ENCODE measurements around the gene WWTR1.

Gene WWTR1

DNA sequence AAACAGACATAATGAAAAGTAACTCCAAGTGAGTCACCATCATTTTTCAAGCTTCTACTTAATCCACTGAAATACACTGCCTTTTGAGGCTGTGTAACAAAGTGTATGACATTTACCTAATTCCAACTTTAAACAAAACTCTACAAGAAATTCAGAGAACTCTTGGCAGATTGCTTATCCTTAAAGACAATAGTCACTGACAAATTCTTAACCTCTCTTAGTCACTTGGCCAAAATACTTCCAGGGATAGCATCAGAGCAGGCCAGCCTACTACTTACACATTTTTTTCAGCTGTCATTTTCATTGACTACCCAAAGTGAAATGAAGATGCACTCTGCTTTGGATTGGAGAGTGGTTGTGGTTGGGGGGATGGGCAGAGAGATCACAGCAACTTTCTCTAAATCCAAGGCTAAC is 3.6 kb downstream of the WWTR1 start:
- DNase-seq, result no peak

GRCh38 chr3:149653564-149653963 is 4.3 kb downstream of the WWTR1 start:
- no peak for DNase-seq

DNA sequence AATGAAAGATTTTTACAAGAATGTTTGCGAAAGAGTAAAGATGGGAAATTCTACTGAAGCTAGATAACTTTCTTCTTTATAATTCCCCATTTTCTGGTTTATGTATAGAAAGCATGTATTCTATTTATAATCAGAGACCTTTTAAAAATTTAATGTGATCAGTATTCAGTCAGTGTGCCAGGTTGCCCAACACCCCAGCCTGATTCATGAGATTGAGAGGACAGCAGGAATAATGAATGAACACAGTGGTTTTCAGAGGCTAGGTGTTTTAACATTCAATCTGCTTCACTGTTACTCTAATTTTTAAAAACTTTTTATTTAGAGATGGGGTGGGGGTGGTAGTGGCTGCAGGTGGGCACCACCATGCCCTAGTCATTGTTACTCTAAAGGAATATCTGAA is 4.7 kb downstream of the WWTR1 start:
- DNase-seq, result no peak

GRCh38 chr3:149650828-149651227 is 7.0 kb downstream of the WWTR1 start:
- no peak for DNase-seq

DNA sequence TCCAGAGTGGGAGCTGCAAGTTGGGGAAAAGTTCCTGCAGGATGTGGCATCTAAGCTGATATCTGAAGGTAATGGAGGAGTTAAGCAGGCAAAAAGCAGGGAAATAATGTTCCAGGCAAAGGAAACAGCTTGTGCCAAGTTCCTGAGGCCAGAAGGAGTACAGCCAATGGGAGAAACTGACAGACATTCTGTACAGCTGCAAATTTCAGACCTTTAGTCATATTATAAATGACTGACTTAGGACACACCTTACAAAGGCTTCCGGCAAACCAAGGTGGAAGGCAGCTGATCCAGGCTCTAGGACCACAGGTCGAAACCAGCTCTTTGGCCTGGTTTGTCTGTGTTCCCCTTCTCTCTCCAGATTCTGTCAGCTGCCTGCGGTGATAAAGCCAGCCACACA is 9.3 kb downstream of the WWTR1 start:
- DNase-seq, result no peak

DNA sequence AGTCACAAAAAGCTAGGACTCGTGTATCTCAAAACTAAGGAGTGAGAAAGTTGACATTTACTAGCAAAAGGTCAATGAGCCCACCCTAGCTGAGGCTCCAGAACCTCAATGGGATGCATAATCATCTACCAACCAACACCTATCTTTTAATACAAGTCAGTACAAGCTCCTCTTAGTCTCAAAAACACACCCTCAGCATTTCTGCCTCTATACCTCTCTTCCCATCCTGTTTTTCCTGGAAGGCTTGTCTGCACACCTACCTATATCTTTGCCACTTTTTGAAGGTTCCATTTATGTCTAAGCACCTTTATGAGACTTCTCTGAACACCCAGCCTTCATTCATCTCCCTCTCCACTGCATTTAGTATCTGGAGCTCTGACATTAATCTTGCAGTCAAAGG is 10.0 kb downstream of the WWTR1 start:
- no peak for DNase-seq

GRCh38 chr3:149647285-149647684 is 10.5 kb downstream of the WWTR1 start:
- peak; percentile 24 for DNase-seq

- DNase-seq, result peak; percentile 6
Measured at GRCh38 chr3:149646181-149646766, 11.6 kb downstream of the WWTR1 start.

DNA sequence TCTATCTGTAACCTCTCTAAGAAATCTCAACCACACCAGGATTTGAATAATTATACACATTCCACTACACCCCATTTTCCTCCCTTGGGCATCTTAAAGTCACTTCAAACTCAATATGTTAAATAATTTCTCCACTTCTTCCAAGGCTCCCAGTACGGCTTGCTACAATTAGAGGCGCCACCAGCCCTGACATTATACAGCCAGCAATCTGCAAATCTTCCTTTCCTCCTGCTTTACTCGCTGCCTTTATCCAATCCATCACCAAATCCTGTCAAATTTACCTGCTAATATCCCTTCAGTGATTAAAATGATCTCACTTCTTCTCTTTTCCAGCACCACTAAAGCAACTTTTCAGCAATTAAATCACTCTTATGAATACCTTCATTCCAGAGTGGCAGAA is 13.9 kb downstream of the WWTR1 start:
- DNase-seq, result no peak

DNA sequence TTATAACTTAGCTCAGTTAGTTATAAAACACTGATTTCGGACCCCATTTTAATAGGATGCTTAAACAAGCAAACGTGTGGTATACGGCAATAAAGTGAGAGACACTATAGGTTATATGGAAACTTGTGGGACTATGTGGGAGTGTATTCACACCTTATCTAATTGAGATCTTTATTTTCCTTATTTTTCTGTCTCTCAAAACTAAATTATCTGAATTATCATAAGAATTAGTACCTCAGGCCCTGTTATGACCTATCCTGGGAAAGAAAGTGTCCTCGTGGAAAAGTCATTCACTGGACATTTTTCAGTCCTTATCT is 14.4 kb downstream of the WWTR1 start:
- no peak for DNase-seq

DNA sequence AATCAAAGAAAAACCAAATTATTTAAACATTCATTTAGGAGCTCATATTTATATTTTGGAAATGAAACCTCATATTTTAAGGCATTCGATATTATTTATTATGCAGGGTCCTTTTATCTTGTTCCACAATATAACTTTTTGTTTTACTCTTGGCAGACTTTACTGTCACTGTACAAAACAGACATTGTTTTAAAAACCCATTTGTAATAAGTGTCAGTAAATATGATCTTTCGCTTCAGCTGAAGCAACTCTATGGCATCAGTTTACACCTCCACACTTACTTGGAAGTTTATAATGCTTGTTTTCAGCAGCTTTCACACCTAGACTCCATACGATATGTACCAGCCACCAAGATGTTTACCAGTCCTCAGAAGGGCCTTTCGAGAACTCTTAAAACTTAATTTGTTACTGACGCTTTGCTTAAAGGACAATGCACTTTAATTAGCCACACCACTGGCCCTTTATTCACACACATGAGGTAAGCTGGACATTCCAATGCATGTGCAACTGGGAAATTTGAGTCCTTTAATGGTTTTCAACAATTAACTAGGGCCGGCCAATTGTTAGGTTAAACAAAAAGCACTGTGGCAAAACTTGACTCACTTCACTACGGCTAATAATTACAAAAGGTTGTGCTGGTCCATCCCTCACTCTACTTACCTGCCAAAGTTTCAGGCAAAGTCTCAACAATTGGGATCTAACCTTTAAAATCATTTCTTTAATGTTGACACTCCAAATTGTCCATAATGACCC is 16.7 kb downstream of the WWTR1 start:
- no peak for DNase-seq

DNA sequence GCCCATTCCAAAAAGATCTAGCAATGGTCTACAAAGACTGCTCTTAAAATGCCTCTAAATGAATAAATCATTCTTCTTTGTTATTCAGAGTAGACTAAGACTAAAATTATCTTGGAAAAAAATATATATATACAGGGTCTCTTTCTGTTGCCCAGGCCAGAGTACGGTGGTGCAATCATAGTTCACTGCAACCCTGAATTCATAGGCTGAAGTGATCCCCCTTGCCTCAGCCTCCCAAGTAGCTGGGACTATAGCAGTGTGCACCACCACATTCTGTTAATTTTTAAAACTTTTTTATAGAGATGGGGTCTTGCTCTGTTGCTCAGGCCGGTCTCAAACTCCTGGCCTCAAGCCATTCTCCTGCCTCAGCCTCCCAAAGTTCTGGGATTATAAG is 18.7 kb downstream of the WWTR1 start:
- DNase-seq, result no peak

- DNase-seq, result no peak
Measured at GRCh38 chr3:149638228-149639092, 19.4 kb downstream of the WWTR1 start.

DNA sequence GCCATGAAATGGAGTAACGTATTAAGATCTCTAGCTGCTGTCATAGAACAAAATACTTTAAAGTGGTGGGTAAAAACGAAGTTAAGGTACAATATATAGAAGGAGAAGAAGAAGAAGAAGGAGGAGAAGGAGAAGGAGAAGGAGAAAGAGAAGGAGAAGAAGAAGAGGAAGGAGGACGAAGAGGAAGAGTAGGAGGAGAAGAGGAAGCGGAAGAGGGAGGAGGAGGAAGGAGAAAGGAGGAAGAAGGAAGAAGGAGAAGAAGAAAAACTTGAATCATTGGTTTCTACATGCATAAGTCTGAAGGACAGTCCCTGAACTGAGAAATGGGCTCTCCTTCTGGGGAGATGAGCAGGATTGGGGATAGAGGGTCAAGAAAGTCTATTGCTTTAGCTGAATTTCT is 22.4 kb downstream of the WWTR1 start:
- no peak for DNase-seq

GRCh38 chr3:149634573-149634972 is 23.3 kb downstream of the WWTR1 start:
- no peak for DNase-seq

DNA sequence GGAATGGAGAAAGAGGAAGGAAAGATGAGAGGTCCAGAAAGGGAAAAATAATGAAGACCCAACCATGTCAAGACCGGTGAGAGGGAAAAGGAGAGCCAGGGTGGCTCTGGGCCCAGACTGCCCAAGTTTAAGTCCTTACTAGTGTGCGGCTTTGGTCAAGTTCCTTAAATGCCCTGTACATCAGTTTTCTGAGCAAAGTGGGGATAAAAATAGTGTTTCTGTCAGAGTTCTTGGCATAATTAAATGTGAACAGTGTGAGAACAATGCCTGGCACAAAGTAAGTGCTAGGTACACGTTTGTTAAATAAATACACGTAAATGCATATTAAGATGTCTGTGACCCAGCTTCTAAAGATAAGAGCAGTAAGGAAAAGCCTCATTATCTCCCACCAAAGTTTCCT is 23.8 kb downstream of the WWTR1 start:
- no peak for DNase-seq

- no peak for DNase-seq
Measured at GRCh38 chr3:149632225-149632624, 25.6 kb downstream of the WWTR1 start.

GRCh38 chr3:149630806-149631205 is 27.0 kb downstream of the WWTR1 start:
- DNase-seq, result no peak

GRCh38 chr3:149628957-149629670 is 28.7 kb downstream of the WWTR1 start:
- no peak for DNase-seq

DNA sequence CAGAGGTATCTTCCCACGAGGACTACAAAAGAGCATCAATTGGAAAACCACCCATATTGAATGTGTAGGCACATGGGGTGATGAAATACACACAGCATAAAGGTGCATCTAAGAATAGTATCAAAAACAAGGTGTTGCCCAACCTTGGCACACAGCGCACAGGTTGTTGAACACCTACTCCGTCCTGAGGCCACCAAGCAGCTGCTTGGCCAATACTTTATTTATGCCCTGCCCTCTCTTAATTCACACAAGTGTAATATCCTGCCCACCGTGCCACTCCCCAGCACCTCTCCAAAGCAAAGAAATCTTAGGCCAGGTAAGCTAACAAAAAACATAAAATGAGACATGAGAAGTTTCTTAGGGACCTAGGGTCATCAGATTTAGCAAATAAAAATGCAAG is 31.2 kb downstream of the WWTR1 start:
- DNase-seq, result no peak

GRCh38 chr3:149625795-149626194 is 32.0 kb downstream of the WWTR1 start:
- no peak for DNase-seq

GRCh38 chr3:149623824-149624223 is 34.0 kb downstream of the WWTR1 start:
- peak; percentile 95 for DNase-seq

GRCh38 chr3:149621218-149622005 is 36.4 kb downstream of the WWTR1 start:
- peak; percentile 80 for DNase-seq

Measured in MV-4-11 (cell line).